ENCODE data around the gene RSPH1. TPM values are rescaled to one million over a fixed set of nuclear protein-coding genes. Genes with fewer than 3 reads are reported as not detected.

Gene RSPH1
- total RNA-seq, 1 experiment from 2014 or later = 0.31 TPM

- Histone ChIP-seq H2BK5ac (ENCODE audit: insufficient read length, low read length) (no peak overlapping the region), H3K4me2 (ENCODE audit: insufficient read depth, insufficient read length, low read length) (no peak overlapping the region), H3K18ac (ENCODE audit: insufficient read length, low read depth, low read length) (no peak overlapping the region), H2BK120ac (ENCODE audit: low read depth, low read length, poor library complexity, severe bottlenecking) (no peak overlapping the region), H3K79me2 (ENCODE audit: insufficient read depth, low read length) (no peaks in the 10 kb centered on the region), H3K23me2 (ENCODE audit: insufficient read length, low read depth, low read length, poor library complexity, severe bottlenecking) (no peaks in the 10 kb centered on the region), H3K14ac (ENCODE audit: insufficient read depth, low read length) (no peak overlapping the region), H2BK20ac (ENCODE audit: low read depth, low read length, poor library complexity, severe bottlenecking) (no peak overlapping the region), H3K4ac (ENCODE audit: low read depth, low read length) (no peak overlapping the region), H3K9ac (ENCODE audit: extremely low read depth, insufficient read length, low read length) (no peak overlapping the region), H2AK5ac (ENCODE audit: insufficient read length, low read length) (no peak overlapping the region), H3K23ac (ENCODE audit: insufficient read length, low read depth, low read length) (no peak overlapping the region), H2BK15ac (ENCODE audit: low read depth, low read length) (no peak overlapping the region), H3K9me3 (ENCODE audit: control insufficient read depth, low read depth, low read length) (no peaks in the 10 kb centered on the region), H2AFZ (ENCODE audit: low read length) (no peak overlapping the region), H3K4me1 (ENCODE audit: insufficient read depth, low read length) (no peaks in the 10 kb centered on the region; the same call in 1 of the 2 replicates), H4K20me1 (ENCODE audit: control insufficient read depth, insufficient read depth, insufficient read length) (no peaks in the 10 kb centered on the region), H3K27me3 (ENCODE audit: insufficient read depth, low read length) (no peaks in the 10 kb centered on the region), H3T11ph (ENCODE audit: low read length) (no peak overlapping the region), H4K91ac (ENCODE audit: insufficient read length, low read depth, low read length) (no peak overlapping the region), H2BK12ac (ENCODE audit: insufficient read length, low read depth, low read length) (no peak overlapping the region), H4K8ac (replicated peaks; ENCODE audit: insufficient read length, low read depth, low read length) (no peak overlapping the region), H3K56ac (ENCODE audit: insufficient read length, low read depth, low read length) (no peak overlapping the region), H3K27ac (ENCODE audit: insufficient read length, low read depth, low read length) (no peak overlapping the region), H3K79me1 (ENCODE audit: insufficient read depth, low read depth, low read length, poor library complexity, severe bottlenecking) (no peaks in the 10 kb centered on the region), H4K5ac (ENCODE audit: insufficient read length, low read depth, low read length) (no peak overlapping the region)
- peak; percentile 10 for DNase-seq
- Mint-ChIP-seq H3K27ac (peak overlapping the region; percentile 45 to 64 (median 60); a peak in 3 of 7 replicates), H3K9me3 (no peaks in the 10 kb centered on the region), H3K4me3 (no peak overlapping the region), H3K36me3 (ENCODE audit: insufficient read depth in 1 of 3, low read depth in 3 of 3) (peaks cover 0 to 50% (median 8%) of the 10 kb centered on the region in 3 experiments; a peak in 4 of 7 replicates), H3K4me1 (peaks cover 22 to 24% of the 10 kb centered on the region in 2 experiments), H3K27me3 (ENCODE audit: low read depth) (no peaks in the 10 kb centered on the region)
- TF ChIP-seq, protein P1, sequence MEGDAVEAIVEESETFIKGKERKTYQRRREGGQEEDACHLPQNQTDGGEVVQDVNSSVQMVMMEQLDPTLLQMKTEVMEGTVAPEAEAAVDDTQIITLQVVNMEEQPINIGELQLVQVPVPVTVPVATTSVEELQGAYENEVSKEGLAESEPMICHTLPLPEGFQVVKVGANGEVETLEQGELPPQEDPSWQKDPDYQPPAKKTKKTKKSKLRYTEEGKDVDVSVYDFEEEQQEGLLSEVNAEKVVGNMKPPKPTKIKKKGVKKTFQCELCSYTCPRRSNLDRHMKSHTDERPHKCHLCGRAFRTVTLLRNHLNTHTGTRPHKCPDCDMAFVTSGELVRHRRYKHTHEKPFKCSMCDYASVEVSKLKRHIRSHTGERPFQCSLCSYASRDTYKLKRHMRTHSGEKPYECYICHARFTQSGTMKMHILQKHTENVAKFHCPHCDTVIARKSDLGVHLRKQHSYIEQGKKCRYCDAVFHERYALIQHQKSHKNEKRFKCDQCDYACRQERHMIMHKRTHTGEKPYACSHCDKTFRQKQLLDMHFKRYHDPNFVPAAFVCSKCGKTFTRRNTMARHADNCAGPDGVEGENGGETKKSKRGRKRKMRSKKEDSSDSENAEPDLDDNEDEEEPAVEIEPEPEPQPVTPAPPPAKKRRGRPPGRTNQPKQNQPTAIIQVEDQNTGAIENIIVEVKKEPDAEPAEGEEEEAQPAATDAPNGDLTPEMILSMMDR (conservative IDR thresholded peaks at IDR 0.05) = no peak
- WGBS (ENCODE audit: extremely low coverage, insufficient read length, low lambda C conversion rate) = no CpG with 5 or more reads among the region's 18 CpGs
These were observed 36.6 kb upstream of the RSPH1 start for GRCh38 chr21:42532466-42533181.

Measured in H9 (cell line).